Liver (tissue), 9 donors: ENCODE results near the gene LPIN3. TPM values are rescaled to one million over a fixed set of nuclear protein-coding genes. Genes with fewer than 3 reads are reported as not detected.

Experiments used
- DNase-seq: peaks from one replicate; pipeline ENCODE4 v3.0.0-alpha.2; 2017; ENCODE audit warnings: low spot score
- H3K27ac ChIP-seq, 2 donors: one replicate each; pipeline ENCODE4 v1.7.0; 2013; ENCODE audit warnings: inconsistent platforms in 2 of 2, low read length in 2 of 2, control low read depth in 1 of 2, low read depth in 1 of 2, mild to moderate bottlenecking in 1 of 2
- H3K27me3 ChIP-seq, 4 donors: one replicate each; pipeline versions ENCODE4 v1.6.1 to v1.7.0; 2013; ENCODE audit warnings: low read length in 3 of 4, inconsistent platforms in 1 of 4, mild to moderate bottlenecking in 1 of 4, moderate library complexity in 1 of 4; ENCODE audit not compliant: control insufficient read depth in 4 of 4, insufficient read depth in 4 of 4
- H3K36me3 ChIP-seq, 4 donors: one replicate each; pipeline versions ENCODE4 v1.6.1 to v1.7.0; 2013; ENCODE audit warnings: low read length in 3 of 4, mild to moderate bottlenecking in 3 of 4, low read depth in 1 of 4, moderate library complexity in 1 of 4; ENCODE audit not compliant: control insufficient read depth in 4 of 4, insufficient read depth in 3 of 4
- H3K4me1 ChIP-seq, 4 donors: one replicate each; pipeline versions ENCODE4 v1.6.1 to v1.7.0; 2013; ENCODE audit warnings: low read length in 3 of 4, mild to moderate bottlenecking in 3 of 4, moderate library complexity in 1 of 4; ENCODE audit not compliant: control insufficient read depth in 4 of 4, insufficient read depth in 4 of 4
- H3K4me3 ChIP-seq, 3 donors: one replicate each; pipeline versions ENCODE4 v1.6.1 to v1.7.0; 2013; ENCODE audit warnings: low read length in 3 of 3, control low read depth in 1 of 3, low read depth in 1 of 3, mild to moderate bottlenecking in 1 of 3
- H3K9ac ChIP-seq, 2 donors: one replicate each; pipeline ENCODE4 v1.7.0; 2013; ENCODE audit warnings: low read length in 2 of 2, mild to moderate bottlenecking in 2 of 2, moderate library complexity in 2 of 2, control low read depth in 1 of 2, low read depth in 1 of 2
- H3K9me3 ChIP-seq, 4 donors: one replicate each; pipeline versions ENCODE4 v1.6.1 to v1.7.0; 2013; ENCODE audit warnings: low read length in 3 of 4; ENCODE audit not compliant: control insufficient read depth in 4 of 4
- EGR1 ChIP-seq, 2 donors: IDR thresholded peaks; 2 replicates each; pipeline ENCODE4 v1.6.1; 2016 to 2018; ENCODE audit warnings: antibody characterized with exemption in 2 of 2, low read depth in 2 of 2
- FOXA1 ChIP-seq: IDR thresholded peaks from 2 replicates; pipeline ENCODE4 v1.6.1; 2016; ENCODE audit warnings: antibody characterized with exemption
- FOXA2 ChIP-seq: IDR thresholded peaks from 2 replicates; pipeline ENCODE4 v1.6.1; 2016; ENCODE audit warnings: antibody characterized with exemption
- GABPA ChIP-seq, 2 donors: IDR thresholded peaks in 1 of 2; conservative IDR thresholded peaks in 1 of 2; 2 replicates each; pipeline ENCODE4 v1.6.1; 2016; ENCODE audit warnings: antibody characterized with exemption in 2 of 2, mild to moderate bottlenecking in 1 of 2, moderate library complexity in 1 of 2
- HNF4A ChIP-seq, 2 donors: conservative IDR thresholded peaks; 2 replicates each; pipeline ENCODE4 v1.6.1; 2016; ENCODE audit warnings: antibody characterized with exemption in 2 of 2, mild to moderate bottlenecking in 2 of 2
- HNF4G ChIP-seq: IDR thresholded peaks from 2 replicates; pipeline ENCODE4 v1.6.1; 2016; ENCODE audit warnings: antibody characterized with exemption
- JUND ChIP-seq, 2 donors: IDR thresholded peaks; 2 replicates each; pipeline ENCODE4 v1.6.1; 2016; ENCODE audit warnings: antibody characterized with exemption in 2 of 2
- NR2F2 ChIP-seq: IDR thresholded peaks from 2 replicates; pipeline ENCODE4 v1.6.1; 2016; ENCODE audit warnings: antibody characterized with exemption
- RAD21 ChIP-seq, 2 donors: IDR thresholded peaks; 2 replicates each; pipeline ENCODE4 v1.6.1; 2016; ENCODE audit warnings: antibody characterized with exemption in 2 of 2, mild to moderate bottlenecking in 2 of 2
- SP1 ChIP-seq: IDR thresholded peaks from 2 replicates; pipeline ENCODE4 v1.6.1; 2018; ENCODE audit warnings: antibody characterized with exemption, mild to moderate bottlenecking
- TAF1 ChIP-seq: conservative IDR thresholded peaks from 2 replicates; pipeline ENCODE4 v1.6.1; 2016; ENCODE audit warnings: antibody characterized with exemption, mild to moderate bottlenecking
- YY1 ChIP-seq: IDR thresholded peaks from 2 replicates; pipeline ENCODE4 v1.6.1; 2016; ENCODE audit warnings: antibody characterized with exemption, mild to moderate bottlenecking
- WGBS: extraction: QIAGEN DNeasy Blood & Tissue Kit; methylation state at CpG from one replicate; pipeline ENCODE4 v1.1.7; 2013; 5-methylcytosine and 5-hydroxymethylcytosine counted together
- polyA plus RNA-seq, 2 donors: library from polyadenylated mRNA; stranded (reverse) in 1 of 2; unstranded in 1 of 2; fragments of 200-250 nt in 1 of 2; fragments of >200 nt in 1 of 2; fragmentation: Nextera tagmentation in 1 of 2; extraction: Ambion mirVana in 1 of 2; gene quantifications; one replicate each; pipeline versions ENCODE4 v1.2.1 to v1.2.3, GENCODE V29; 2013 to 2015
- total RNA-seq, 2 donors: library from RNA; depleted of rRNA; stranded (reverse); fragments of >200 nt; gene quantifications; one replicate each; pipeline ENCODE4 v1.2.3, GENCODE V29; 2014
- TF ChIP-seq, protein P1 (sequence below): IDR thresholded peaks from 2 replicates; pipeline ENCODE4 v1.6.1; 2016; ENCODE audit warnings: antibody characterized with exemption
- TF ChIP-seq, protein P2 (sequence below): IDR thresholded peaks from 2 replicates; pipeline ENCODE4 v1.6.1; 2016; ENCODE audit warnings: antibody characterized with exemption, mild to moderate bottlenecking
- TF ChIP-seq, protein P3 (sequence below): IDR thresholded peaks from 2 replicates; pipeline ENCODE4 v1.6.1; 2016; ENCODE audit warnings: antibody characterized with exemption
- TF ChIP-seq, protein P4 (sequence below): IDR thresholded peaks from 2 replicates; pipeline ENCODE4 v1.6.1; 2016; ENCODE audit warnings: antibody characterized with exemption
- donor health status: healthy.
- donor health status: healthy.
- donor health status: healthy.
- donor health status: healthy.
- donor health status: healthy.

LPIN3 gene
- total and polyA plus RNA-seq, 4 donors, result 1.5 to 32.4 (median 13.4) TPM

DNA sequence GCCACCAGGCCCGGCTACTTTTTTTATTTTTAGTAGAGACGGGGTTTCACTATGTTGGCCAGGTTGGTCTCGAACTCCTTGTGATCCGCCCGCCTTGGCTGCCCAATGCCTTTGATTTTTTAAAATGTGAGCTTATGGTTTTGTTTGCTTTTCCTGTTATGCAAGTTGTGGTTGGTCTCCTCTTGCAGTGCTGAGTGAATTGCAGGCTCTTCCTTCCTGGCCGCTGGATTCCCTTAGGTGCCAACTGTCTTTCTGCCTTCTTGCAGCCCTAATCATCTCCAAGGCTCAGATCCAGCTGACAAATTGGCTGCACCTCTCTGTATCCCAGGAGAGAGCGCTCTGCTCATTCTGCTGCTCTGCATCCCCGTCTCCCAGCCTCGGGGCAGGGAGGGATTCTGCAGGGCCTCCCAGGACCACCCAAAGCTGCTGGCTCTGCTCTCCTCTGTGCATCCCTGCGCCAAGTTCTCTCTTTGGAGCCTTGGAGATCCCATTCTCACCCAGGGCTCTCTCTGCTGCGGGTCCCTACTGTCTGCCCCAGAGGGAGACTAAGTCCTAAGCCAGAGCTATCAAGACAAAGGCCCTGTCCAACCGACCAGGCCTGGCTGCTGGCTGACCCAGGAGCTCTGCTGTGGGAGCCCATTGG lies 40.1 kb downstream of the LPIN3 start:
- H3K4me3 ChIP-seq, result no peak overlapping the region
- no peaks in the 10 kb centered on the region for H3K9me3 ChIP-seq
- no peaks in the 10 kb centered on the region for H3K27me3 ChIP-seq
- H3K9ac ChIP-seq, result no peak overlapping the region
- no peak for DNase-seq
- no peaks in the 10 kb centered on the region for H3K4me1 ChIP-seq
- H3K36me3 ChIP-seq, result no peaks in the 10 kb centered on the region
- H3K27ac ChIP-seq, result no peak overlapping the region
- WGBS, result 82% methylated on average over 12 of the region's 12 CpGs
- no peak for TF ChIP-seq SP1
- TF ChIP-seq YY1, result no peak
- TF ChIP-seq TAF1, result no peak
- TF ChIP-seq, protein P1, sequence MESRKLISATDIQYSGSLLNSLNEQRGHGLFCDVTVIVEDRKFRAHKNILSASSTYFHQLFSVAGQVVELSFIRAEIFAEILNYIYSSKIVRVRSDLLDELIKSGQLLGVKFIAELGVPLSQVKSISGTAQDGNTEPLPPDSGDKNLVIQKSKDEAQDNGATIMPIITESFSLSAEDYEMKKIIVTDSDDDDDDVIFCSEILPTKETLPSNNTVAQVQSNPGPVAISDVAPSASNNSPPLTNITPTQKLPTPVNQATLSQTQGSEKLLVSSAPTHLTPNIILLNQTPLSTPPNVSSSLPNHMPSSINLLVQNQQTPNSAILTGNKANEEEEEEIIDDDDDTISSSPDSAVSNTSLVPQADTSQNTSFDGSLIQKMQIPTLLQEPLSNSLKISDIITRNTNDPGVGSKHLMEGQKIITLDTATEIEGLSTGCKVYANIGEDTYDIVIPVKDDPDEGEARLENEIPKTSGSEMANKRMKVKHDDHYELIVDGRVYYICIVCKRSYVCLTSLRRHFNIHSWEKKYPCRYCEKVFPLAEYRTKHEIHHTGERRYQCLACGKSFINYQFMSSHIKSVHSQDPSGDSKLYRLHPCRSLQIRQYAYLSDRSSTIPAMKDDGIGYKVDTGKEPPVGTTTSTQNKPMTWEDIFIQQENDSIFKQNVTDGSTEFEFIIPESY, result no peak
- TF ChIP-seq RAD21 (IDR thresholded peaks at IDR 0.05), result no peak
- no peak for TF ChIP-seq HNF4A (conservative IDR thresholded peaks at IDR 0.05)
- TF ChIP-seq FOXA1, result no peak
- no peak for TF ChIP-seq GABPA (IDR thresholded peaks at IDR 0.05 in 1 of 2, conservative IDR thresholded peaks at IDR 0.05 in 1 of 2)
- no peak for TF ChIP-seq EGR1 (IDR thresholded peaks at IDR 0.05; ENCODE audit: low read depth in 2 of 2)
- TF ChIP-seq, protein P2, sequence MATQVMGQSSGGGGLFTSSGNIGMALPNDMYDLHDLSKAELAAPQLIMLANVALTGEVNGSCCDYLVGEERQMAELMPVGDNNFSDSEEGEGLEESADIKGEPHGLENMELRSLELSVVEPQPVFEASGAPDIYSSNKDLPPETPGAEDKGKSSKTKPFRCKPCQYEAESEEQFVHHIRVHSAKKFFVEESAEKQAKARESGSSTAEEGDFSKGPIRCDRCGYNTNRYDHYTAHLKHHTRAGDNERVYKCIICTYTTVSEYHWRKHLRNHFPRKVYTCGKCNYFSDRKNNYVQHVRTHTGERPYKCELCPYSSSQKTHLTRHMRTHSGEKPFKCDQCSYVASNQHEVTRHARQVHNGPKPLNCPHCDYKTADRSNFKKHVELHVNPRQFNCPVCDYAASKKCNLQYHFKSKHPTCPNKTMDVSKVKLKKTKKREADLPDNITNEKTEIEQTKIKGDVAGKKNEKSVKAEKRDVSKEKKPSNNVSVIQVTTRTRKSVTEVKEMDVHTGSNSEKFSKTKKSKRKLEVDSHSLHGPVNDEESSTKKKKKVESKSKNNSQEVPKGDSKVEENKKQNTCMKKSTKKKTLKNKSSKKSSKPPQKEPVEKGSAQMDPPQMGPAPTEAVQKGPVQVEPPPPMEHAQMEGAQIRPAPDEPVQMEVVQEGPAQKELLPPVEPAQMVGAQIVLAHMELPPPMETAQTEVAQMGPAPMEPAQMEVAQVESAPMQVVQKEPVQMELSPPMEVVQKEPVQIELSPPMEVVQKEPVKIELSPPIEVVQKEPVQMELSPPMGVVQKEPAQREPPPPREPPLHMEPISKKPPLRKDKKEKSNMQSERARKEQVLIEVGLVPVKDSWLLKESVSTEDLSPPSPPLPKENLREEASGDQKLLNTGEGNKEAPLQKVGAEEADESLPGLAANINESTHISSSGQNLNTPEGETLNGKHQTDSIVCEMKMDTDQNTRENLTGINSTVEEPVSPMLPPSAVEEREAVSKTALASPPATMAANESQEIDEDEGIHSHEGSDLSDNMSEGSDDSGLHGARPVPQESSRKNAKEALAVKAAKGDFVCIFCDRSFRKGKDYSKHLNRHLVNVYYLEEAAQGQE, result no peak
- TF ChIP-seq HNF4G, result no peak
- TF ChIP-seq NR2F2, result no peak
- TF ChIP-seq FOXA2, result no peak
- no peak for TF ChIP-seq JUND (IDR thresholded peaks at IDR 0.05)

DNA sequence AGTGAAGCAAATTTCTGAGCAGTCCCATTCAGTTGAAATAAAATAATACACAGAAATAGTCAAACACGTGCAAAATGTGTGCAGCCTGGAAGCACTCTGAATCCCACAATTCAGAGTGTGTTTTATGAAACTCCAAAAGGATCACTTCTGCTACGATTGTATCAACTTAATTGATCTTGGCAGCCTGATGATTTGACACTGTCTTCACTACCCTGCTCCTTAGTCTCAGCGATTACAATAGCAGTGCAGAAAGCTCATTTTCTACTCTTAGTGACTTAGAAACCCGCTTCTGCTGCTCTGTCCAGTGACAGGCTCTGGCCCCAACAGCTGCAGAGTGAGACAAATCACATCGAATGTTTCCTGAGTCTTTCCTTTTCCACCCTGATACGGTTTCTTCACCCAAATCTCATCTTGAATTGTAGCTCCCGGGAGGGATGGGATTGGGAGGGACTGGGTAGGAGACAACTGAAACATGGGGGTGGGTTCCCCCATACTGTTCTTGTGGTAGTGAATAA lies 42.2 kb downstream of the LPIN3 start:
- H3K27me3 ChIP-seq, result no peaks in the 10 kb centered on the region
- WGBS, result 83% methylated on average over 7 of the region's 7 CpGs
- H3K9me3 ChIP-seq, result no peaks in the 10 kb centered on the region

More for the DNA sequence above, 42.2 kb downstream of the LPIN3 start:
- no peak overlapping the region for H3K4me3 ChIP-seq
- H3K27ac ChIP-seq, result no peak overlapping the region
- no peaks in the 10 kb centered on the region for H3K4me1 ChIP-seq
- no peak overlapping the region for H3K9ac ChIP-seq
- DNase-seq, result no peak
- TF ChIP-seq EGR1 (IDR thresholded peaks at IDR 0.05; ENCODE audit: low read depth in 2 of 2) (no peak), HNF4G (no peak), FOXA1 (no peak), JUND (IDR thresholded peaks at IDR 0.05) (no peak), SP1 (no peak), HNF4A (conservative IDR thresholded peaks at IDR 0.05) (no peak)
- TF ChIP-seq, protein P3, sequence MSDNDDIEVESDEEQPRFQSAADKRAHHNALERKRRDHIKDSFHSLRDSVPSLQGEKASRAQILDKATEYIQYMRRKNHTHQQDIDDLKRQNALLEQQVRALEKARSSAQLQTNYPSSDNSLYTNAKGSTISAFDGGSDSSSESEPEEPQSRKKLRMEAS, result no peak
- TF ChIP-seq, protein P4, sequence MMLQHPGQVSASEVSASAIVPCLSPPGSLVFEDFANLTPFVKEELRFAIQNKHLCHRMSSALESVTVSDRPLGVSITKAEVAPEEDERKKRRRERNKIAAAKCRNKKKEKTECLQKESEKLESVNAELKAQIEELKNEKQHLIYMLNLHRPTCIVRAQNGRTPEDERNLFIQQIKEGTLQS, result no peak
- TF ChIP-seq, protein P2, result no peak
- H3K36me3 ChIP-seq, result no peaks in the 10 kb centered on the region
